ENCODE measurements around the gene DYNLT5.
"Not testable (repeated sequence)": the region's sequence is repeated elsewhere in the genome, so short reads cannot be mapped to it uniquely, and the experiment has no call there.

Gene DYNLT5, protein sequence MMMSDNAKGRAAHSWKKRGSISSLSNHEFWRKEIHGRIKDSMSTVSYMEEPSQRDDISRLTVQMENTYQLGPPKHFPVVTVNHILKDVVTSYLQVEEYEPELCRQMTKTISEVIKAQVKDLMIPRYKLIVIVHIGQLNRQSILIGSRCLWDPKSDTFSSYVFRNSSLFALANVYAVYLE

GRCh38 chr1:66752000-66752592, at the start of gene DYNLT5:
DYNLT5 (plus strand) TSS chr1:66752459; CDS start chr1:66754659, 2,200 bp downstream.
- DNase-seq: no peak

DNA sequence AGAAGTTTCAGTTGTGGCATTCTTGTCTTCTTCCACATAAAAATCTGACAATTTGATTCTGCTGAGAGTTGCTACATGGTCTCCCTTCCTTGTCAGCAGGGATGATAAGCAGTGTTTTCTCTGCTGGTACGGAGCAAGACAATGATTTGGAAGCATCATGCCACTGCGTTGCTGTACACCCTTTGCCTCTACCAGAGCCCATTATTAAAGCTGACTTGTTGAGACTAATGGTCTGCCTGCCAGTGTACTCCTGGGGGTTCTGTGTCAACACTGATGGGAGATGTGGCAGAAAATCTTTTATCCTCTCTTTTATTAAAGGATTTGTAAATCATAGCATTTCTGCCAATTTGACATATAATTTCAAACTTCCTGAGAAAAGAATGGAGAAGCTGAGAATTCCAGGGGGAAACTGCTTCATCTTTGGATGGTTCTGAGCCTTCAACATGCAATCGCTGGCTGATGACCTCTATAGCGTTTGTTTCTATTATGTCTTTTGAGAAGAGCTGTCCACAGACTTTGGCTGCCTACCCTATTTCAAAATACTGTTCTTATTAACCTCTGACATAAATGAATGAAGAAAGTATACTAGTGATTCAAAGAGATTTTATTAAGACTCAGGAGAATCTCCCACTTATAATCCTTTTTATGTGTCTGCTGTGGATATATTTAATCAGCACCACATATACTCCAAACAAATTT, 47.9 kb upstream of the DYNLT5 start:
- no peak for DNase-seq

DNA sequence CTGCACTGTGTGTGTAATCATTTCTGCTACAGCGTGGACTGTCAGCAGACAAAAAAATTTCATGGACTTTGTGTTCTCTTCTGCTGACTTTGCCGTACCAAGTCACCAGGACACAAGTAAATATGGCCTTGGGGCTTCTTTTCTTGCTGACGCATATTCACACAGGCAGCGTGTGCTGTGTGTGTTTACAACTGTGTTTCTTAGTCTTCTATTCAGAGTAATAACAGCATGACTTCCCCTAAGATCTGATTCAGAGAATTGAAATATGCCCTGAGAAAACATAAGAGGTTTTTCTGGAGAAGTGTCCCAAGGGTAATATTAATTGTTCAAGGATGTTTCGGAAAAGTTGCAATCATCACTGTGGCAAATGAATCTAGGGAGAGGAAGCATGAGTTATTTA, 47.1 kb upstream of the DYNLT5 start:
- DNase-seq: no peak

DNA sequence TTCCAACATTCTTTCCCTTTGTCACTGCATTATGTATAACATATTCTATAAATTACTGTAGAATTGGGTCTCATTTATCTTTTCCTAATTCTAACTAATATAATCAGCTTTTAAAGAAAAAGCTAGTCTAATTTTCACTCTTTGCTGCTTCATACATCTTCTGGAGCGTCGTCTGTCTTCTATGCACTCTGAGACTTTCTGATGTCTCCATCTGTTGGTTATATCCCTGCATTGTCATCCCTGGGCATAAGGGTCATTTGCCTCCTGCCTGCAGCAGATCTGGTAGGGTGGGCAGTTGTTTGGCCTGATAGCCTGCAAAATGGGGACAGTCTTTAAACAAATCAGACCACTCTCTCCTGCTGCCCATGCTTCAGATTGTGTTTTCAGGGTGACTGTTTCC, 40.8 kb upstream of the DYNLT5 start:
- DNase-seq: no peak

GRCh38 chr1:66712839-66713238, 39.4 kb upstream of the DYNLT5 start:
- no peak for DNase-seq

DNA sequence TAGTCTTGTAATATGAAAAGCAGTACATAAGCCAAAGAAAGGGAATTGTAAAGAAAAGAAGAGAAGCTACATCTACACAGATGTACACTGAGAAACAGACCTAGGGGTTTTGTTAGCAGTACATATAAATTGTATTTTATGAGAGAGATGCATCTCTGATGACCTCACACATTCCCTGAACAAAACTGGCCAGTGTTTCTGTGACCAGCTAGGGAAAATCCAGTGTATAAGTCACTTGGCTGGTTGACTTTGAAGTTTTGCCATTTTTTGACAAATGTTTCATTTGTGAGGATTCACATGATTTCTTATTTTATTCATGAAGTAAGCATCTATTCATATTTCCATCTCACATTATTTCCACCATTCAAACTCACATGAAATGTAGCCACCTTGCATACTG, 28.3 kb upstream of the DYNLT5 start:
- DNase-seq: no peak

DNA sequence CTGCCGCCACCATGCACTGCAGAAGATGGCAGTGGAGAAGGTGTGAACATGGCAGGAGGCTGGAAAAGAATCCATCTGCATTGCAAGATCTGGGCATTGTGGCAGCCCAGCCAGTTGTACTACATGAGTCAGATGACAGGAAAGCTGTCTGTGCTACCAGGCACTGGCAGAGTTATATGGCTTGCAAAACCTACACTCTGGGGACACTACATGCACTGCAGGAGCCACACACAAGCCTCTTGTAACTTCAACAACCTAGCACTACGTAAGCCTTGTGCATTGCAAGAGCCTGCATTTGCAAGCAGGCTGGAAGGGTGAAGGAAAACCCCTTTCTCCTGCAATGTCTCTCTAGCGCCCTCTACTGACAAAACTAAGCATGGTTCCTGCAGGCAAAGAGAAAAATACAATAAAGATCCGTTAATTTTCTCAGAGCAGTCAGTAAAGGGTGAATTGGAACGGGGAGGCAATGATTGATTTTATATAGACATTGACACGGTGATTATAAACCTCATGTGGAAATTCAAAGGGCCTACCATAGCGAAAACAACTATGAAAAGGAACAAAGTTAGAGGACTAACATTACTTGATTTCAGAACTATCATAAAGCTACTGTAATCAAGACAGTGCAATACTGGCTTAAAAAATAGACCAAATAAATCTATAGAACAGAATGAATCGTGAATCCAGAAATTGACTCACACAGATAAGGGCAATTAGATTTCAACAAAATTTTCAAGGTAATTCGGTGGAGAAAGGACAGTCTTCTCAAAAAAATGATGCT, 26.2 kb upstream of the DYNLT5 start:
- no peak for DNase-seq

- DNase-seq: no peak
Observed at GRCh38 chr1:66728021-66728420, 24.2 kb upstream of the DYNLT5 start.

DNA sequence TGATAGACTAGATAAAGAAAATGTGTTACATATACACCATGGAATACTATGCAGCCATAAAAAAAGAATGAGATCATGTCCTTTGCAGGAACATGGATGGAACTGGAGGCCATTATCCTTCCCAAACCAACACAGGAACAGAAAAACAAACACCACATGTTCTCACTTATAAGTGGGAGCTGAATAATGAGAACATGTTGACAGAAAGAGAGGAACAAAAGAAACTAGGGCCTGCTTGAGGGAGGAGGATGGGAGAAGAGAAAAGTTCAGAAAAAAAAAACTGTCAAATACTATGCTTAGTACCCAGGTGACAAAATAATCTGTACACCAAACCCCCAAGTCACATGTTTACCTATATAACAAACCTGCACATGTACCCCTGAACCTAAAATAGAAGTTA, 23.5 kb upstream of the DYNLT5 start:
- DNase-seq: not testable (repeated sequence)

GRCh38 chr1:66729119-66729518, 23.1 kb upstream of the DYNLT5 start:
- DNase-seq: no peak

DNA sequence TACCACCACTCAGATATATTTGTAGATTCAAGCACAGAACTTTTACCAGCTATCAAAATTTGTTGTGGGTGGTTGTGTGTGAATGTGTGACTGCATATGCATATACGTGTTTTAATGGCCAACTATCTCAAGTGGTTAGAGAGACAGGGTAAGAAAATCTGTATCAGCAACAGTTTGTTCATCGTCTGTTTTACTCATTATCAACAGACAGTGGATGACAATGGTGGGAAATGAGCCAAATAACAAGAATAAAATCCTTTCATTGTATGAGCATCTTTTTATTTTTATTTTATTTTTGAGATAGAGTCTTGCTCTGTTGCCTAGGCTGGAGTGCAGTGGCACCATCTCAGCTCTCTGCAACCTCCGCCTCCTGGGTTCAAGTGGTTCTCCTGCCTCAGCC, 22.7 kb upstream of the DYNLT5 start:
- DNase-seq: no peak

- DNase-seq: no peak
Observed at GRCh38 chr1:66730462-66730861, 21.8 kb upstream of the DYNLT5 start.

GRCh38 chr1:66731170-66731865, 20.9 kb upstream of the DYNLT5 start:
- DNase-seq: no peak

DNA sequence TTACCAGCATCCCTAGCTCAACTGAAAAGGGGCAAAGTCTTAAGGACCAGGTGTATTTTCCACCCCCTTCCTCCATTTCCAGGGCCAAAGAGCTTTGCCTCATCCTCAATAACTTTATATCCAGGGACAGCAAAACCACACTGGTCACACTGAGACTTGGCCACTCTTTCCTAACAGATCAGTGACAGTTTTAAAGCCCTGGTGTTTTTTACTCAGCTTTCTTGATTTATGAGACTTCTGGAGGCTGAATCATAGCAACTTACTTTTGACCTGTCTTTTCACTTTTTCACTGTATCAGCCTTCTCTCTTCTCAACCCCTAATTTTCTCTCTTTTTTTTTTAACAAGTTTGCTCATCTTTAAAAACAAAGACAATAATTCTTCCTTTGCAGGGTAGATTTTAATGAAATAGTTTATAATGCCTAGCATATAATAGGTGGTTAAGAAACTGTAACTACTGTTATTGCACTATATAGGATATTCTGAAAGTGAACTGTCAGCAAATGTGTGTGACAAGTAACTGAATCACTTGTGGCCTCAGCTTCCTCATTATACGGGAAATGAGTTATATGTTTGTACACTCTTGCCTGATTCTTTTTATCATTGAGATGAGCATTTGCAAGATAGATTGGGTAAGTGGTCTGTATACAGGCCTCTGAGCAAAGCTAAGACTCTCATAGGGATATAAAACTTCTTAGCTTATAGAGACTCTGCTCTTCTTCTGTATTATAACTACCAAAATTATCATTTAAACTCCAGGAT, 19.7 kb upstream of the DYNLT5 start:
- DNase-seq: no peak

- no peak for DNase-seq
Observed at GRCh38 chr1:66733348-66734017, 18.8 kb upstream of the DYNLT5 start.

DNA sequence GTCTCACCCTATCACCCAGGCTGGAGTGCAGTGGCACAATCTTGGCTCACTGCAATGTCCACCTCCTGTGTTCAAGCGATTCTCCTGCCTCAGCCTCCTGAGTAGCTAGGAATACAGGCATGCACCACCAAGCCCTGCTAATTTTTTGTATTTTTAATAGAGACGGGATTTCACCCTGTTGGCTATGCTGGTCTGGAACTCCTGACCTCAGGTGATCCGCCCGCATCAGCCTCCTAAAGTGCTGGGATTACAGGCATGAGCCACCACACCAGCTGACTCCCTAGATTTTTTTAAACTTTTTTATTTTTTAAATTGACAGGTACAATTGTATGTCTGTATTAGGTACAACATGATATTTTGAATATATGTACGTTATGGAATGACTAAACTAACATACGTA, 17.7 kb upstream of the DYNLT5 start:
- DNase-seq: not testable (repeated sequence)

DNA sequence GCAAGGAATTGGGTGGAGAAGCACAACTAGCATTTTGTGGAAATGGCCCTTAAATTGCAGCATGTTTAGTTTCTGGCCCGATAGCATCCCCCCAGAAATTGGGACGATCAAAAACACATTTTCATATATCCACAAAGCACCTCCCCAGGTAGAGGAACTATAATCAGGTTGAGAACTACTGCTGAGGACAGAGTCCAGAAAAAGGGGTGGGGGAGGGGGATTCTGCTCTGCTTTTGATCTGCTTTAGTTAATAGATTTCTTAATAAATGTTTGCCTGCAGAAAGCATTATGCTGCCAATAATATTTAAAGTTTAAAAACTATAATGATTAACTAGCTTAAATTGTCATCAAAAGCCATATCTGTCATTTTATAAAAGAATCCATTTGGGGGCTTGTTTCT, 14.4 kb upstream of the DYNLT5 start:
- DNase-seq: no peak

GRCh38 chr1:66739401-66740157, 12.7 kb upstream of the DYNLT5 start:
- DNase-seq: no peak

GRCh38 chr1:66745451-66745850, 6.8 kb upstream of the DYNLT5 start:
- DNase-seq: no peak

GRCh38 chr1:66747501-66747900, 4.8 kb upstream of the DYNLT5 start:
- DNase-seq: no peak

- no peak for DNase-seq
Observed at GRCh38 chr1:66750577-66750976, 1.7 kb upstream of the DYNLT5 start.

All from 8988T (cell line).